Stimulated activated CD4-positive, alpha-beta T cell treated with anti-CD3 and anti-CD28 coated beads, TNF-alpha, amount 100 ng/mL, for 48 hours (primary cell): ENCODE measurements around the gene RBM43.
A peak's percentile ranks its signal among the peaks of the same experiment; 100 is the strongest.
"Not testable (repeated sequence)": the region's sequence is repeated elsewhere in the genome, so short reads cannot be mapped to it uniquely, and the experiment has no call there.

ENCODE experiments used
- DNase-seq, 3 donors: peaks; one replicate each; pipeline ENCODE4 v3.0.0-alpha.2; 2020; ENCODE audit warnings: low read depth in 3 of 3

RBM43 gene

DNA sequence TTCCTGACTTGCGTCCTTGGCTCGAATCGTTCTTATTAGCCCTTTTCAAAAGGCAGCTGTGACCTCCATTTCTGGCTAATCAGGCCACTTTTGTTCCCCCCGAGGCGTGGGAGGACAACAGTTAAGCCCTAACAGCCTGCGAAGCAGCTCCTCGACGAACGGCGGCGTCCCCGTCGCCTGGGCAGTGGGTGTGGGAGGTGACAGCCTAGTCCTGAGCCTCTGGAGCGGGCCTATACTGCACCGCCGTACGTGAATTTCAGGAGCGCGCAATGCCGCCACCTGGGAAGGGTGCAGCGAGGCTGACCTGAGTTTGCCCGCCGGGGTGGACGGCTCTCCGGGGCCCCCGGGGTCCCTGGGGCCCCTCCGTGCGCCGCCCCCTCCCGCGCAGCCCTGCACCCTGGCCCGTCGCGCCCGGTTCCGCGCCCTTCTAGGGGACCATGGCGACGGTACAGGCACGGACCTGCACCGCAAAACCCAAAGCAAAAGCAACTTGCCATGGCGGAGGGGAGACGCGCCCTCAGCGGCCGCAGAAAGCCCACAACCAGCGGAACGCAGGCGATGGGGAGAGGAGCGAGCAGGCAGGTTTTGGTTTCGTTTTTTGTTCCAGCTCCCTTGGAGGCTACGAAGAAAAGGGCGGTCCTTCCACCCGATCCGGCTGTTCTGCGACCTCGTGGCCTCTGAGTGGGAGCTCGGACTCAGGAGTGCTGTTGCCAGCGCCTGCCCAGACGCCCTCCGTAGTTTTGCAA, at the start of gene RBM43:
RBM43 (minus strand) TSS at position 633 of the 746 bp plus-strand sequence; CDS start at position 497, 136 bp downstream.
- DNase-seq: peak; percentile 58 to 72 (median 72)

DNA sequence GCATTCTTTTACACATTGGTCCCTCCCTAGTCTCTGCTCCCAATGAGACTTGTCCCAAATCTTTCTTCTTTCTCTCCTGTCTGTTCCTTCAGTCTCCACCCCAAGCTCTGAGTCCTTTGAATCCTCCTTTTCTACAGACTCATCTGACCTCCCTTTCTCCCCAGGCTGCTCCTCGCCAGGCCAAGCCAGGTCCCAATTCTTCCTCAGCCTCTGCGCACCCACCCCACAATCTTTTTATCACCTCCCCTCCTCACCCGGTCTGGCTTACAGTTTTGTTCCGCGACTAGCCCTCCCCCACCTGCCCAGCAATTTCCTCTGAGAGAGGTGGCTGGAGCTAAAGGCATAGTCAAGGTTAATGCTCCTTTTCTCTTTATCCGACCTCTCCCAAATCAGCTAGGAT, 48.6 kb upstream of the RBM43 start:
- not testable (repeated sequence) for DNase-seq

- no peak for DNase-seq
Observed at GRCh38 chr2:151306621-151307020, 45.0 kb upstream of the RBM43 start.

GRCh38 chr2:151305129-151305691, 43.5 kb upstream of the RBM43 start:
- no peak for DNase-seq

- no peak for DNase-seq
Observed at GRCh38 chr2:151302879-151303278, 41.2 kb upstream of the RBM43 start.

GRCh38 chr2:151302404-151302803, 40.7 kb upstream of the RBM43 start:
- no peak for DNase-seq

DNA sequence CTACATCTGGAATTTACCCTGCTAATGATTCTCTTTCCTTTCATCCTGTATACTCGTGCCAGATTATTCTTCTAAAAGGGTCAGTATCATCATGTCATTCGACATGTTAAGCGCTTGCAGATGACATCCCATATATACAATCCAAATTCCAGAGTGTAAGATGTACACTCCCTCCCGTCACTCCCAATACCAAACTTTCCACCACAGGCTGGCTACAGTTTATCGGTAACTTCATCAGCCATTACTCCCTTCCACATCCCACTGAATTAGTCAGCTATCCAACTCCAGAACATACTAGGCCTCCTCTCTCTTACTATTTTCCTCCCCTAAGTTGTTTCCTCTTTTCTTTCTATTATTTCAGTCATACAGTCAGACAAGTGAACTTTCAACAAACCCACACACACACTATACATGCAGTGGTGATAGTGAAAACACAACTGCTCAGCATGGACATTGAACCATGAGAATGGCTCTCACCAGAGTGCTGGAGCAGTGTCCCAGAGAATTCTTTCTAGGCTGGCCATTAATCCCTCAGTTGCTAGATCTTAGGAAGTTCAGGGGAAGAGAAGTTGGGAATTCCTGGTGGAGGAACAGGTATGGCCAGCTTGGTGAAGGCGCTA, 38.4 kb upstream of the RBM43 start:
- DNase-seq: no peak

DNA sequence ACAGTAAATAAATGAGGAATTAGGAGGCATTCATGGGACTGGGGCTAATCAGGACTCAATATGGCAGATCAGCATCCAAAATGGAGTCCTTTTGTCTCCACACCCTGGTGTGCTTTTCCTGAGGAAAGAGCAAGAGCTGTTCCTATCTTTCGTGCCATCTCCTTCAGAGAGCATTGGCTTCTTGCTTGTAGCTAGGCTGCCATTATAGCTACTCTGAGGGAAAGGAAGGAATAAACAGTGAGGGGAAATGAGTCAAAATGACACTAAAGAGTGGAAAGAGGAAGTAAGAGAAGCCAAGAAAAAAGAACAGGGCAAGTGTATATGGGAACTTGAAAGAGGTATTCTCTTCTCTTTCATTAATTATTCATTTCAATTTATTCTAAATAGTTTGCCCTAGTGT, 36.2 kb upstream of the RBM43 start:
- DNase-seq: no peak

DNA sequence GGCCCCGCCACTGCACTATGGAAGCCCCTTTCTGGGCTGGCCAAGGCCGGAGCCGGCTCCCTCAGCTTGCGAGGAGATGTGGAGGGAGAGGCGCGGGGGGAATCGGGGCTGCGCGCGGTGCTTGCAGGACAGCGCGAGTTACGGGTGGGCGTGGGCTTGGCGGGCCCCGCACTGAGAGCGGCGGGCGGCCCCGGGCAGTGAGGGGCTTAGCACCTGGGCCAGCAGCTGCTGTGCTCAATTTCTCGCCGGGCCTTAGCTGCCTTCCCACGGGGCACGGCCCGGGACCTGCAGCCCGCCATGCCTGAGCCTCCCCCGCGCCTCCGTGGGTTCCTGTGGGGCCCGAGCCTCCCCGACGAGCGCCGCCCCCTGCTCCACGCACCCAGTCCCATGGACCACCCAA, 34.3 kb upstream of the RBM43 start:
- DNase-seq: not testable (repeated sequence)

DNA sequence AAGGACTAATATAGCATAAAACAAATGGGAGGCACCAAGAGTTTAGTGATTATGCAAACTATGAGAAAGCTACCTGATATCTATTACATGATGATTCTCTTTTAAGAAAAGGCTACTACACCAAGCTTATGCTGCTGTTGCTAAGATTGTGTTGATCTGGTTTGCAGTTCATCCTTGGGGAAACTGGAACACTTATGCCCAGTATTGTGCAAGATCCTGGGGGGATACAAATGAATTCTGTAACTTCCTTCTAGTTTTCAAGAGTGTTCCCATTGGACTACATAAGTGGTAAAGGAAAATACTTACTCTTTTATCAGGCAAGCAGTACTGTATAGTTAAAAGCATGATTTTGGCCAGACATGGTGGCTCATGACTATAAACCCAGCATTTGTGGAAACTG, 30.9 kb upstream of the RBM43 start:
- no peak for DNase-seq

- no peak for DNase-seq
Observed at GRCh38 chr2:151292141-151292540, 30.5 kb upstream of the RBM43 start.

DNA sequence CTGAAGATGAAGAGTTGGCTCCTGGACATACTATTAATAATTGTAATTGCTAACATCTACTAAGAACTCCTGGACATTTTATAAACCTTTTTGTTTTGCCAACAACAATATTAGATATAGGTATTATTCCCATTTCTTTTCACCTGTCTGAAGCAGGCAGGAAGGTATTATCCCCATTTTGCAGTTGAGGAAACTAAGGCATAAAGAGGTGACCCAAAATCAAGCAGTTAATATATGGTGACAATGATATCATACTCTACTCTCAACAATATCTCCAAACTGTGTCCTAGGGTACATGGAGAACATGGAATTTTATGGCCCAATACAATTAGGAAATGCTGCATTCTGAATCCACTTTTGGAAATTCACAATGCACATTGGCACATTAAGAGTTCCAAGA, 29.6 kb upstream of the RBM43 start:
- no peak for DNase-seq

DNA sequence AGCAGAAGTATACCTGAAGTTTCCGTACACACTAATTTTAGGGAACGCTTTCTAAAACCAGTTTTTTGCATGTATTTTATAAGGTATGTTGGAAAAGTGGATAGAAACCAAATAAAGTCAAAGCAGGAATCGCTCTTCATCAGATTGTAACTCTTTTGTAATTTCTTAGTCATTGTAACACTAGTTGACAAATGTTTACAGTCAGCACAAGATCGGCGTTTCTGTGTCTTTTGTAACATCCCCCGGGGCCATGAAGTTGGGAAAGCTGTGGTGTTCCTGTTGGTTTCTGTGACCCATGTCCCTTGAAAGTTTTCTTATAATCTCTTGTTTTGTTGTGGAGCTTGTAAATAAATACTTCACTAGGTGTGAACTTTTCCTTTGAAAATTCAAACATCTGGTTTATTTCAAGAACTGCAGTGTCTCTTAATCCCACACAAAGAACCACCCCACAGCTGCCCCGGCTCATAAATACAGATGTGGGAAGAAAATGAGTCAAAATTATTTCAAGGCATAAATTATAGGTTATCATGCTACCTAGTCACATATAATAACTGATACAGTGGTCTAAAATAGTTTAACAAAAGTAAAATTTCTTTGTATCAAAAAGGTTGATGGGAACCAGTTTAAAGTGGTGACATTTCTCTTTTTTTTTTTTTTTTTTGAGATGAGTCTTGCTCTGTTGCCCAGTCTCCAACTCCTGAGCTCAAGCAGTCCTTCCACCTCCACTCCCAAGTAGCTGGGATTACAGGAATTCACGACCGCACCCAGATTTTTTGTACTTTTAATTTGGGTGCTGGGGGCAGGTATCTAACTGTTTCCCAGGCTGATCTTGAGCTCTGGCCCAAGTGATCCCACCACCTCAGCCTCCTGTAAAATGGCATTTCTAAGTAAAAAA, 28.6 kb upstream of the RBM43 start:
- DNase-seq: no peak

GRCh38 chr2:151287513-151288250, 26.0 kb upstream of the RBM43 start:
- no peak for DNase-seq

- DNase-seq: no peak
Observed at GRCh38 chr2:151282401-151282800, 20.7 kb upstream of the RBM43 start.

- DNase-seq: no peak
Observed at GRCh38 chr2:151280271-151280670, 18.6 kb upstream of the RBM43 start.

DNA sequence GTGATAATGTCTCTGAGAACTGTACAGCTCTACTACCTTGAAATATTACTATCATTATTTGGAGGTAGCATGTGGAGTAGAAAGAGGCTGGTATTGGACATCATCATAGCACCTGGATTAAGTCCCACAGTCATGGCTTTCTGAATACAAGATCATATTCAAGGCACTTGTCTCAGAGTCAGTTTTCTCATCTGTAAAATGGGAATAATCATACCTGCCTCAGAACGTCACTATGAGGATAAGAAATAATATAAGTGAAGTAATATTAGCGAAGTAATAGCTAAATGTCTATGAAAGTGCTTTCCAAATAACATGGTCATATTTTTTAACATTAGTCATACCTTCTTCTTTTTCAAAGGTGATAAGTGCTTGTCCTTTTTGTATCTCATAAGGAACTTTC, 16.8 kb upstream of the RBM43 start:
- no peak for DNase-seq

GRCh38 chr2:151277067-151277466, 15.4 kb upstream of the RBM43 start:
- DNase-seq: no peak

GRCh38 chr2:151275291-151275690, 13.6 kb upstream of the RBM43 start:
- DNase-seq: no peak

DNA sequence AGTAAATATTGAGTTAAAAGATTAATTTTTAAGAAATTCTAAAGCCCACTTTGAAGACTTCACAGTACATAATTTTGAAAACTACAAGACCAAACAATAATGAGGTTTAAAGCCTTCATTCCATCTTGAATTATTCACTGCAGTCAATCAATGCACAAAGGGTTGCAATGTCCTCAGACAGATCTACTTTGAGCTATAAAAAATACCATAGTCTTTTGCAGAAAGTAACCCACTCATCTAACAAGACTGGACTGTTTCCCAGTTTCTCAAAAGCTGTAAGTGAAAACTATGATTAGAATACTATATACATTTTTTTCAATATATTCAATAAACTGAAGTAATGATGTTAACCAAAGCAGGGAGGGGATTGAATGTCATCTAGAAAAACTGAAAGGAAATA, 10.2 kb upstream of the RBM43 start:
- no peak for DNase-seq

- DNase-seq: no peak
Observed at GRCh38 chr2:151269798-151270568, 8.3 kb upstream of the RBM43 start.
